ENCODE measurements around the gene CRAT. TPM values are rescaled to one million over a fixed set of nuclear protein-coding genes. Genes with fewer than 3 reads are reported as not detected.
A peak's percentile ranks its signal among the peaks of the same experiment; 100 is the strongest.

The CRAT gene
- total and polyA plus RNA-seq, 2 donors from 2014 or later, result 32.3 to 76.8 TPM

DNA sequence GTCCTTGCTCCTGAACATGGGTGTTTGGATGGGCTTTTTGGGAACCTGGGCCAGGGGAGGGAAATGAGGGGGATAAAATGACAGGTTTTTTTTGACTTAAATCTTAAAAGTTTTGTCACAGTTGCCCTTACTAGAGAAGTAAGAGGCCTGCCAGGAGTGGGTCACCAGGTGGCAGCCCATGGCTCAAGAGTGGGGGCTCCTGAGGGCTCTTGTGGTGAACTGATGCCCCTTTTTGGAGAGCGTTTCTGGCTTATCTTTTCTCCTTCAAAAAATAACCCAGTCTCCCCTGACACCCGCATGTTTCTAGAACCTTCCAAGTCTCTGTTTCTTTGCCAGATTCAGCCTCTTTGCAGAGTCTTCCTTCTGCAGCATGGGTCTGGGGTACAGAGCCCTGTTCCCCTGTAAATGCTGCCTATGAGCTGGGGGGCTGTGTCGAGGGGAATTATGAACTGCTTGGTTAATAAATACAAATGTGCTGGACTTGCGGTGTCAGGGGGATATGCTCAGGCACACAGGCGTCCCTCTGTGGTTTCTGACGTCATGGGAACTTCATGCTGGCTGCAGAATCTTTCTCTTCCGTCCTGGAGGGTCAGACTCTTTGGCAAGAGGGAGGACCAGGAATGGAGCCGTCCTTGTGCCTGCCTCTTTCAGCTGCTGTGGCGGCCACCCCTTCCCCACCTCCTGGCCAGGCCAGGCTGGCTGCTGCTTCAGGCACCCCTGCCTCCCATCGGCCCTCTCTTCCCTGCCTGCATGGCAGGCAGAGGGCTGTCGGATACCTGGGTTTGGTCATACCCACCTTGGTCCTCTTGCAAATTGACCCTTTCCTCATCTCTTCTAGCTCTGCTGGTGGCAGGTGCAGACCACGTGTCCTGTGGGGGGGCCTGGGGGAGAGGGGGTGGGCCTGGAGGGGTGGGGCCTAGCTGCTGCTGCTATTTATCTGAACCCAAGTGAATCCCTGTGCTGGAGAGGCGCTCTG, 30.8 kb upstream of the CRAT start:
- TF ChIP-seq, protein P1, sequence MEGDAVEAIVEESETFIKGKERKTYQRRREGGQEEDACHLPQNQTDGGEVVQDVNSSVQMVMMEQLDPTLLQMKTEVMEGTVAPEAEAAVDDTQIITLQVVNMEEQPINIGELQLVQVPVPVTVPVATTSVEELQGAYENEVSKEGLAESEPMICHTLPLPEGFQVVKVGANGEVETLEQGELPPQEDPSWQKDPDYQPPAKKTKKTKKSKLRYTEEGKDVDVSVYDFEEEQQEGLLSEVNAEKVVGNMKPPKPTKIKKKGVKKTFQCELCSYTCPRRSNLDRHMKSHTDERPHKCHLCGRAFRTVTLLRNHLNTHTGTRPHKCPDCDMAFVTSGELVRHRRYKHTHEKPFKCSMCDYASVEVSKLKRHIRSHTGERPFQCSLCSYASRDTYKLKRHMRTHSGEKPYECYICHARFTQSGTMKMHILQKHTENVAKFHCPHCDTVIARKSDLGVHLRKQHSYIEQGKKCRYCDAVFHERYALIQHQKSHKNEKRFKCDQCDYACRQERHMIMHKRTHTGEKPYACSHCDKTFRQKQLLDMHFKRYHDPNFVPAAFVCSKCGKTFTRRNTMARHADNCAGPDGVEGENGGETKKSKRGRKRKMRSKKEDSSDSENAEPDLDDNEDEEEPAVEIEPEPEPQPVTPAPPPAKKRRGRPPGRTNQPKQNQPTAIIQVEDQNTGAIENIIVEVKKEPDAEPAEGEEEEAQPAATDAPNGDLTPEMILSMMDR (IDR thresholded peaks at IDR 0.05; ENCODE audit: borderline replicate concordance, extremely low read depth, insufficient read depth), result no peak
- Histone ChIP-seq H3K4me3 (ENCODE audit: low read length in 3 of 3) (peak overlapping the region; percentile 24 to 65 (median 36)), H3K36me3 (ENCODE audit: control insufficient read depth in 2 of 3, insufficient read depth in 3 of 3, low read length in 3 of 3) (peaks cover 0 to 8% (median 3%) of the 10 kb centered on the region in 3 donors), H3K9ac (ENCODE audit: low read length in 3 of 3) (peak overlapping the region; percentile 13 to 97 (median 90)), H3K9me3 (ENCODE audit: control insufficient read depth in 2 of 3, insufficient read depth in 1 of 3, low read length in 3 of 3) (no peaks in the 10 kb centered on the region), H3K4me1 (ENCODE audit: control insufficient read depth in 2 of 3, insufficient read depth in 2 of 3, low read depth in 1 of 3, low read length in 3 of 3) (peaks cover 11 to 74% (median 71%) of the 10 kb centered on the region in 3 donors), H3K27me3 (ENCODE audit: control insufficient read depth, insufficient read depth, low read length) (no peaks in the 10 kb centered on the region), H3K27ac (ENCODE audit: low read depth in 2 of 2, low read length in 2 of 2) (peak overlapping the region; percentile 99 to 100)
- FAIRE-seq, result no peak
- intact Hi-C loops (cut with DNase I), result no loop called here
- DNase-seq, result peak in 4 of 5 donors; percentile 53 to 84 (median 70)

DNA sequence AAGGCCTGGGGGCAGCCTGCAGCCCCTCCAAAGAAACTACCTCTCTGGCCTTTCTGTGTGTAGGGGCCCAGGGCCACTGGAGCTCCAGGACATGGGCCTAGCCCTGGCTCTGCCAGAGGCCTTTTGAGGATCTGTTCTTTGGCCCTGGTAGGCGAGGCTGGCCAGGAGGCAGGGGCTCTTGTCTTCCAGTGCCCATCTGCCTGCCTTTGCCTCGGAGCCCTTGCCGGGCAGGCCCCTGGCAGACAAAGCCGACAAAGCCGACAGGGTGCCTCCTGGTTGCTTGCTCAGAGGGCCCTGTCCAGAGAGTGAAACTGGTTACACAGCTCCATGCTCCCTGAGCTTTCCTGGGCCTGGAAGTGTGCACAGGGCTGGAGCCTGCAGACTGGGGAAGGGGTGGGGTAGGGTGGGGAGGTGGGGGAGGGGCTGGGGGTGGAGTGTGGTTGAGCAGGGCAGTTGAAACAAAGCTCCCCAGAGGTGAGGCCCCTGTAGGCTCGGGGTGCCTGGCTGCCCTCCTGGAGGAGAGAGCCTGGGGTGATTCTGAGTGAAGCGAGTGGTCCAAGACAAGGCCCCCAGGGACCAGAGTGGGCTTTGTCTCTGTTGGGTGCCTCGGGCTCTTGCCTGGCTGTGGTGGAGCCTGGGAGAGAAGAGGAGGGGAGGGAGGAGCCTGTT, 29.9 kb upstream of the CRAT start:
- intact Hi-C loops (cut with DNase I), result no loop called here
- FAIRE-seq (no peak), DNase-seq (peak in 3 of 5 donors; percentile 69 to 91 (median 73))

DNA sequence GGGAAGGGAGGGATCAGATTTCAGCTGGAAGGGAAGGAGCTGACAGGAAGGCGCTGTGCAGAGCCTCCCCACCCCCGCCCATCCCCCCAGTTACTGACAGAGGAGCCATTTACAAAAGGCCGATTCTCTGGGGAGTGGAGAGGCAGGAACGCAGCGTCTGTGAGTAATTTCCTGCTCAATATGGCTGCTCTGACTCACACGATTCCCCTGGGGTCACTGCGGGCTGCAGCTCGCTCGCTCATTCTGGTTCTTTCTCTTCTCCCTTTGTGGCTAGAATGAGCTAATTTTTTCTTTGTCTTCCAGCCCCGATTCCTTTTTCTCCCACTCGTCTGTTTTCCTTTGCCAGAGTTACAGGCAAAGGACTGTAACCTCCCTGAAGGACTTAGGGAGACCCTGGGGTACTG, 29.4 kb upstream of the CRAT start:
- TF ChIP-seq, protein P1 (IDR thresholded peaks at IDR 0.05; ENCODE audit: borderline replicate concordance, extremely low read depth, insufficient read depth), result no peak
- peak overlapping the region; percentile 99 to 100 for H3K27ac ChIP-seq (ENCODE audit: low read depth in 2 of 2, low read length in 2 of 2)
- H3K9me3 ChIP-seq (ENCODE audit: control insufficient read depth in 2 of 3, insufficient read depth in 1 of 3, low read length in 3 of 3), result no peaks in the 10 kb centered on the region
- peak overlapping the region; percentile 54 to 100 (median 99) for H3K9ac ChIP-seq (ENCODE audit: low read length in 3 of 3)
- intact Hi-C loops (cut with DNase I), result loop anchor here (5.0 kb wide), 1 partner anchor 477 kb away; no protein-coding TSS in a partner anchor
- FAIRE-seq, result no peak
- H3K36me3 ChIP-seq (ENCODE audit: control insufficient read depth in 2 of 3, insufficient read depth in 3 of 3, low read length in 3 of 3), result peaks cover 0 to 7% (median 3%) of the 10 kb centered on the region in 3 donors
- peaks cover 11 to 61% (median 59%) of the 10 kb centered on the region in 3 donors for H3K4me1 ChIP-seq (ENCODE audit: control insufficient read depth in 2 of 3, insufficient read depth in 2 of 3, low read depth in 1 of 3, low read length in 3 of 3)
- peak; percentile 95 to 99 (median 97) for DNase-seq
- H3K27me3 ChIP-seq (ENCODE audit: control insufficient read depth, insufficient read depth, low read length), result no peaks in the 10 kb centered on the region
- H3K4me3 ChIP-seq (ENCODE audit: low read length in 3 of 3), result peak overlapping the region; percentile 42 to 65 (median 59)

More for the DNA sequence above, 29.9 kb upstream of the CRAT start:
- TF ChIP-seq, protein P1 (IDR thresholded peaks at IDR 0.05; ENCODE audit: borderline replicate concordance, extremely low read depth, insufficient read depth), result no peak
- Histone ChIP-seq H3K9me3 (ENCODE audit: control insufficient read depth in 2 of 3, insufficient read depth in 1 of 3, low read length in 3 of 3) (no peaks in the 10 kb centered on the region), H3K36me3 (ENCODE audit: control insufficient read depth in 2 of 3, insufficient read depth in 3 of 3, low read length in 3 of 3) (peaks cover 0 to 7% (median 3%) of the 10 kb centered on the region in 3 donors), H3K9ac (ENCODE audit: low read length in 3 of 3) (peak overlapping the region; percentile 54 to 100 (median 99)), H3K4me3 (ENCODE audit: low read length in 3 of 3) (peak overlapping the region; percentile 42 to 65 (median 59)), H3K4me1 (ENCODE audit: control insufficient read depth in 2 of 3, insufficient read depth in 2 of 3, low read depth in 1 of 3, low read length in 3 of 3) (peaks cover 11 to 66% (median 62%) of the 10 kb centered on the region in 3 donors), H3K27me3 (ENCODE audit: control insufficient read depth, insufficient read depth, low read length) (no peaks in the 10 kb centered on the region), H3K27ac (ENCODE audit: low read depth in 2 of 2, low read length in 2 of 2) (peak overlapping the region; percentile 99 to 100)

Data from kidney (tissue), 14 donors.